DND-41 (cell line): ENCODE data around the gene OR51F1.

Experiments
- ATAC-seq: fragments of 200-7000 bp; cut with Tn5 transposase; 3 replicates; pipeline ENCODE4 v1.9.1; 2021; ENCODE audit warnings: low read depth; ENCODE audit not compliant: insufficient read depth
- DNase-seq: peaks from one replicate; pipeline ENCODE4 v3.0.0-alpha.2; 2020
- H2AFZ ChIP-seq: 2 replicates; pipeline ENCODE4 v1.6.0; 2012; ENCODE audit warnings: low read depth, low read length
- H3K27ac ChIP-seq: 2 replicates; pipeline ENCODE4 v1.5.1; 2012; ENCODE audit warnings: low read length, inconsistent platforms
- H3K27me3 ChIP-seq: fragments of 200-600 bp; sonication (generic); 2 replicates; pipeline ENCODE4 v1.6.0; 2012; ENCODE audit warnings: low read length, mild to moderate bottlenecking, inconsistent platforms; ENCODE audit not compliant: insufficient read depth, poor library complexity
- H3K36me3 ChIP-seq: 2 replicates; pipeline ENCODE4 v1.5.1; 2012; ENCODE audit warnings: low read length, inconsistent platforms; ENCODE audit not compliant: insufficient read depth
- H3K4me1 ChIP-seq: 2 replicates; pipeline ENCODE4 v1.5.1; 2012; ENCODE audit warnings: mild to moderate bottlenecking, low read length; ENCODE audit not compliant: insufficient read depth
- H3K4me2 ChIP-seq: 2 replicates; pipeline ENCODE4 v1.6.0; 2012; ENCODE audit warnings: mild to moderate bottlenecking, moderate library complexity, low read length, inconsistent platforms; ENCODE audit not compliant: insufficient read depth
- H3K4me3 ChIP-seq, 2 experiments: fragments of 200-600 bp in 1 of 2; shearing (Covaris generic) in 1 of 2; 2 replicates each; pipeline ENCODE4 v1.5.1; 2012 to 2016; ENCODE audit warnings: inconsistent platforms in 2 of 2, low read length in 2 of 2, mild to moderate bottlenecking in 2 of 2, low read depth in 1 of 2, moderate library complexity in 1 of 2
- H3K79me2 ChIP-seq: 2 replicates; pipeline ENCODE4 v1.6.0; 2012; ENCODE audit warnings: low read length, inconsistent platforms; ENCODE audit not compliant: insufficient read depth
- H3K9ac ChIP-seq: 2 replicates; pipeline ENCODE4 v1.6.0; 2012; ENCODE audit warnings: low read depth, mild to moderate bottlenecking, inconsistent platforms, low read length, moderate library complexity
- H3K9me3 ChIP-seq: 2 replicates; pipeline ENCODE4 v1.5.1; 2012; ENCODE audit warnings: low read length, moderate library complexity, mild to moderate bottlenecking, inconsistent platforms; ENCODE audit not compliant: insufficient read depth, severe bottlenecking
- H4K20me1 ChIP-seq: 2 replicates; pipeline ENCODE4 v1.6.0; 2012; ENCODE audit warnings: low read length; ENCODE audit not compliant: insufficient read depth
- CTCF ChIP-seq: IDR thresholded peaks from 2 replicates; pipeline ENCODE4 v1.5.1; 2012; ENCODE audit warnings: borderline replicate concordance, low read length, moderate library complexity, mild to moderate bottlenecking; ENCODE audit not compliant: poor library complexity, severe bottlenecking; ENCODE audit errors: extremely low read depth
- EZH2 ChIP-seq: IDR thresholded peaks from 3 replicates; pipeline ENCODE4 v1.6.1; 2012; ENCODE audit warnings: borderline replicate concordance, low read depth, mild to moderate bottlenecking, moderate library complexity, low read length, inconsistent platforms; ENCODE audit not compliant: severe bottlenecking

Gene OR51F1

GRCh38 chr11:4763096-4763495 is 6.6 kb downstream of the OR51F1 start:
- Histone ChIP-seq H3K4me3 (no peak overlapping the region), H3K4me1 (no peaks in the 10 kb centered on the region), H3K9me3 (no peaks in the 10 kb centered on the region), H3K9ac (no peak overlapping the region), H3K36me3 (no peaks in the 10 kb centered on the region), H3K79me2 (no peaks in the 10 kb centered on the region), H3K27ac (no peak overlapping the region), H3K4me2 (no peak overlapping the region), H4K20me1 (no peaks in the 10 kb centered on the region), H3K27me3 (peaks cover 7% of the 10 kb centered on the region), H2AFZ (no peak overlapping the region)
- ATAC-seq (no peak), DNase-seq (no peak)
- no peak for TF ChIP-seq EZH2
- no peak for TF ChIP-seq CTCF

GRCh38 chr11:4751201-4751600 is 18.5 kb downstream of the OR51F1 start:
- Histone ChIP-seq H3K4me3 (no peak overlapping the region), H3K79me2 (no peaks in the 10 kb centered on the region), H3K4me2 (no peak overlapping the region), H3K27ac (no peak overlapping the region), H3K36me3 (no peaks in the 10 kb centered on the region), H3K9me3 (no peaks in the 10 kb centered on the region), H2AFZ (no peak overlapping the region), H3K27me3 (no peaks in the 10 kb centered on the region), H4K20me1 (no peaks in the 10 kb centered on the region), H3K4me1 (no peaks in the 10 kb centered on the region), H3K9ac (no peak overlapping the region)
- no peak for ATAC-seq
- no peak for DNase-seq
- TF ChIP-seq EZH2 (no peak), CTCF (no peak)

GRCh38 chr11:4748438-4748837 is 21.3 kb downstream of the OR51F1 start:
- no peak for ATAC-seq
- Histone ChIP-seq H3K4me3 (no peak overlapping the region), H2AFZ (no peak overlapping the region), H3K36me3 (no peaks in the 10 kb centered on the region), H3K4me2 (no peak overlapping the region), H3K9ac (no peak overlapping the region), H3K9me3 (no peaks in the 10 kb centered on the region), H3K27me3 (no peaks in the 10 kb centered on the region), H3K27ac (no peak overlapping the region), H3K4me1 (no peaks in the 10 kb centered on the region), H4K20me1 (no peaks in the 10 kb centered on the region), H3K79me2 (no peaks in the 10 kb centered on the region)
- TF ChIP-seq EZH2 (no peak), CTCF (no peak)
- no peak for DNase-seq

GRCh38 chr11:4740735-4741134 is 29.0 kb downstream of the OR51F1 start:
- H3K36me3 ChIP-seq, result no peaks in the 10 kb centered on the region
- no peaks in the 10 kb centered on the region for H4K20me1 ChIP-seq
- H2AFZ ChIP-seq, result no peak overlapping the region
- H3K4me3 ChIP-seq, result no peak overlapping the region
- H3K9ac ChIP-seq, result no peak overlapping the region
- ATAC-seq, result no peak
- no peak overlapping the region for H3K4me2 ChIP-seq
- no peaks in the 10 kb centered on the region for H3K9me3 ChIP-seq
- no peak overlapping the region for H3K27ac ChIP-seq
- no peaks in the 10 kb centered on the region for H3K4me1 ChIP-seq
- H3K27me3 ChIP-seq, result no peaks in the 10 kb centered on the region
- H3K79me2 ChIP-seq, result no peaks in the 10 kb centered on the region
- TF ChIP-seq CTCF (no peak), EZH2 (no peak)
- DNase-seq, result no peak
